K562 (cell line): Measurements from ENCODE around the gene TPD52L1. TPM values are rescaled to one million over a fixed set of nuclear protein-coding genes. Genes with fewer than 3 reads are reported as not detected.

ENCODE experiments used
- FUS ChIP-seq: fragments of 200-400 bp; formaldehyde crosslinking; optimal IDR thresholded peaks from 2 replicates; pipeline ENCODE3; 2017; ENCODE audit warnings: low read depth, low read length
- ILF3 ChIP-seq: fragments of 450-650 bp; IDR thresholded peaks from 2 replicates; pipeline ENCODE4 v1.6.1; 2018; ENCODE audit warnings: antibody characterized with exemption, mild to moderate bottlenecking, moderate library complexity, borderline replicate concordance
- KDM4B ChIP-seq, 2 experiments: fragments of 450-650 bp in 1 of 2; sonication (generic) in 1 of 2; IDR thresholded peaks; 2 replicates each; pipeline ENCODE4 v1.6.1; 2016 to 2017; ENCODE audit warnings: borderline replicate concordance in 2 of 2, antibody characterized with exemption in 1 of 2, low read depth in 1 of 2, mild to moderate bottlenecking in 1 of 2
- MTF1 ChIP-seq: fragments of 250-450 bp; sonication (Bioruptor Pico); IDR thresholded peaks from 2 replicates; pipeline ENCODE4 v1.9.0; 2021; ENCODE audit warnings: moderate library complexity, mild to moderate bottlenecking, inconsistent platforms, borderline replicate concordance
- PHF21A ChIP-seq: fragments of 450-650 bp; IDR thresholded peaks from 2 replicates; pipeline ENCODE4 v1.6.1; 2017; ENCODE audit warnings: low read depth, borderline replicate concordance
- PML ChIP-seq: IDR thresholded peaks from 2 replicates; pipeline ENCODE4 v1.6.1; 2012; ENCODE audit warnings: low read length, inconsistent platforms
- SRSF7 ChIP-seq: fragments of 200-400 bp; formaldehyde crosslinking; optimal IDR thresholded peaks from 2 replicates; pipeline ENCODE3; 2017; ENCODE audit warnings: mild to moderate bottlenecking, low read depth, low read length
- YBX1 ChIP-seq: fragments of 450-650 bp; IDR thresholded peaks from 2 replicates; pipeline ENCODE4 v1.7.1; 2016; ENCODE audit warnings: mild to moderate bottlenecking
- ZNF12 ChIP-seq: sonication (generic); formaldehyde crosslinking; IDR thresholded peaks from 2 replicates; pipeline ENCODE4 v1.4.0; 2020; ENCODE audit warnings: mild to moderate bottlenecking, missing genetic modification reagents
- ZNF134 ChIP-seq: fragments of 250-450 bp; sonication (Bioruptor Pico); conservative IDR thresholded peaks from 2 replicates; pipeline ENCODE4 v1.4.0; 2020
- ZNF23 ChIP-seq: fragments of 250-450 bp; sonication (Bioruptor Pico); IDR thresholded peaks from 2 replicates; pipeline ENCODE4 v1.4.0; 2020; ENCODE audit warnings: mild to moderate bottlenecking
- ZNF232 ChIP-seq: sonication (generic); formaldehyde crosslinking; IDR thresholded peaks from 2 replicates; pipeline ENCODE4 v1.8.0; 2022; ENCODE audit warnings: mild to moderate bottlenecking, missing genetic modification reagents
- ZNF77 ChIP-seq: fragments of 250-450 bp; sonication (Bioruptor Pico); IDR thresholded peaks from 2 replicates; pipeline ENCODE4 v1.5.0; 2020
- ZZZ3 ChIP-seq: fragments of 450-650 bp; IDR thresholded peaks from 2 replicates; pipeline ENCODE4 v1.6.1; 2016; ENCODE audit warnings: antibody characterized with exemption, mild to moderate bottlenecking, moderate library complexity
- polyA plus RNA-seq, 8 experiments: library from polyadenylated mRNA; depleted of rRNA in 4 of 8; stranded (reverse) in 5 of 8; unstranded in 3 of 8; fragments of >200 nt; fragmentation: Nextera tagmentation in 2 of 8; fragmentation: Illumina TruSeq in 1 of 8; extraction: Ambion mirVana in 2 of 8; extraction: Trizol in 1 of 8; gene quantifications; 2 replicates each; pipeline versions ENCODE4 v1.2.1 to v1.2.3, GENCODE V29; 2011 to 2014; ENCODE audit warnings: inconsistent platforms in 1 of 8, missing spikeins in 1 of 8
- total RNA-seq, 7 experiments: library from RNA; depleted of rRNA in 6 of 7; stranded (reverse); fragments of >200 nt in 6 of 7; fragmentation: Illumina TruSeq in 2 of 7; extraction: Trizol in 2 of 7; gene quantifications; 2 replicates each; pipeline versions ENCODE4 v1.2.1 to v1.2.3, GENCODE V29; 2011 to 2021; ENCODE audit warnings: low replicate concordance in 1 of 7
- TF ChIP-seq, protein P1 (sequence below): IDR thresholded peaks from 2 replicates; pipeline ENCODE4 v1.6.1; 2011; ENCODE audit warnings: borderline replicate concordance, low read depth, mild to moderate bottlenecking, moderate library complexity, low read length; ENCODE audit not compliant: insufficient read depth, poor library complexity, severe bottlenecking
- TF ChIP-seq, protein P2 (sequence below): fragments of 450-650 bp; IDR thresholded peaks from 2 replicates; pipeline ENCODE4 v1.6.1; 2017; ENCODE audit warnings: antibody characterized with exemption
- TF ChIP-seq, protein P3 (sequence below): fragments of 450-650 bp; IDR thresholded peaks from 2 replicates; pipeline ENCODE4 v1.6.1; 2017; ENCODE audit warnings: antibody characterized with exemption, mild to moderate bottlenecking
- TF ChIP-seq, protein P4 (sequence below): IDR thresholded peaks from 3 replicates; pipeline ENCODE4 v1.6.1; 2011; ENCODE audit warnings: borderline replicate concordance, mild to moderate bottlenecking; ENCODE audit not compliant: insufficient read length, insufficient read depth

Gene TPD52L1
- total and polyA plus RNA-seq, 9 of the 15 experiments (the other 6 are each of a cell fraction or from before 2014, with no cell fraction given), result 12.9 to 149 (median 75.7) TPM

DNA sequence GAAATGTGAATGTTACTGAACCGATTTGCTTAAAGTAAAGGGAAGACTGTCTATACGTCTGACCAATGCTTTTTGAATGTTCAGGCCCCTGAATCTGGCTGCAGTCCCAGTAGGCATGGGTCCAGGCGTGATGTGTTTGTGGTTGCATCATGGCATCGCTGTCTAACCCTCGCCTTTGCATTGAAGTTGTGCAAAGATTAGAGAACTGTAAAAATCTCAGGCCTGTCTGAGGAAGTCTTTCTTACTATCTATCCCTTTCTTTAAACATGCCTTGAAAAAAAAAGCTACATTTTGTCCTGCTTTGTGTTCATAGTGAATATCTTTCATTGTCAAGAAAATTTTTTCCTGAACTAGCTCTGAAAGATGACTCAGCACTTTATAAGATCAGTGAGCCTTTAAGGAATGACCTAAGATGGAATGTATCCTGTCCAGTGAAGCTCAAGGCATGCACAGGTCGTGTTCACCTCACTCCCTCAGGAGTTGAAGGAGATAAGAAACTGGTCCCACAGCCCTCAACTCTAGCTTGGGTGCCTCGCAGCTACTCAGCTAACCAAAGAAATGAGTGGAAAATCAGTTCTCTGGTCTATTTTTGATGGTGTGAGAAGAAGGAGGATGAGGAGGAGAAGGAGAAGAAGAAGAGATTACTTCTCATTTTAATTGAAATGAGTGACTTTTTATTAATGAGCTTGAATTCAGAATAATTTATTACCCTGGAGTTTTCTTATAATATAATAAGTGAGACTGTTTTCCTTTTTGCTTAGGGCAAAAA is 48.6 kb downstream of the TPD52L1 start (continued):
- TF ChIP-seq, protein P1, sequence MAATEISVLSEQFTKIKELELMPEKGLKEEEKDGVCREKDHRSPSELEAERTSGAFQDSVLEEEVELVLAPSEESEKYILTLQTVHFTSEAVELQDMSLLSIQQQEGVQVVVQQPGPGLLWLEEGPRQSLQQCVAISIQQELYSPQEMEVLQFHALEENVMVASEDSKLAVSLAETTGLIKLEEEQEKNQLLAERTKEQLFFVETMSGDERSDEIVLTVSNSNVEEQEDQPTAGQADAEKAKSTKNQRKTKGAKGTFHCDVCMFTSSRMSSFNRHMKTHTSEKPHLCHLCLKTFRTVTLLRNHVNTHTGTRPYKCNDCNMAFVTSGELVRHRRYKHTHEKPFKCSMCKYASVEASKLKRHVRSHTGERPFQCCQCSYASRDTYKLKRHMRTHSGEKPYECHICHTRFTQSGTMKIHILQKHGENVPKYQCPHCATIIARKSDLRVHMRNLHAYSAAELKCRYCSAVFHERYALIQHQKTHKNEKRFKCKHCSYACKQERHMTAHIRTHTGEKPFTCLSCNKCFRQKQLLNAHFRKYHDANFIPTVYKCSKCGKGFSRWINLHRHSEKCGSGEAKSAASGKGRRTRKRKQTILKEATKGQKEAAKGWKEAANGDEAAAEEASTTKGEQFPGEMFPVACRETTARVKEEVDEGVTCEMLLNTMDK, result no peak
- TF ChIP-seq ZNF77 (CRISPR knock-in tag) (no peak), ZNF23 (no peak), MTF1 (CRISPR knock-in tag) (no peak), PHF21A (no peak), ZNF232 (CRISPR knock-in tag) (no peak), ZZZ3 (no peak), ZNF12 (CRISPR knock-in tag) (no peak), FUS (no peak), SRSF7 (no peak), PML (no peak), ILF3 (no peak), ZNF134 (CRISPR knock-in tag) (no peak), YBX1 (no peak), KDM4B (IDR thresholded peaks at IDR 0.05; ENCODE audit: borderline replicate concordance in 2 of 2, low read depth in 1 of 2) (no peak)
- TF ChIP-seq, protein P2, sequence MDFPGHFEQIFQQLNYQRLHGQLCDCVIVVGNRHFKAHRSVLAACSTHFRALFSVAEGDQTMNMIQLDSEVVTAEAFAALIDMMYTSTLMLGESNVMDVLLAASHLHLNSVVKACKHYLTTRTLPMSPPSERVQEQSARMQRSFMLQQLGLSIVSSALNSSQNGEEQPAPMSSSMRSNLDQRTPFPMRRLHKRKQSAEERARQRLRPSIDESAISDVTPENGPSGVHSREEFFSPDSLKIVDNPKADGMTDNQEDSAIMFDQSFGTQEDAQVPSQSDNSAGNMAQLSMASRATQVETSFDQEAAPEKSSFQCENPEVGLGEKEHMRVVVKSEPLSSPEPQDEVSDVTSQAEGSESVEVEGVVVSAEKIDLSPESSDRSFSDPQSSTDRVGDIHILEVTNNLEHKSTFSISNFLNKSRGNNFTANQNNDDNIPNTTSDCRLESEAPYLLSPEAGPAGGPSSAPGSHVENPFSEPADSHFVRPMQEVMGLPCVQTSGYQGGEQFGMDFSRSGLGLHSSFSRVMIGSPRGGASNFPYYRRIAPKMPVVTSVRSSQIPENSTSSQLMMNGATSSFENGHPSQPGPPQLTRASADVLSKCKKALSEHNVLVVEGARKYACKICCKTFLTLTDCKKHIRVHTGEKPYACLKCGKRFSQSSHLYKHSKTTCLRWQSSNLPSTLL, result no peak
- TF ChIP-seq, protein P3, sequence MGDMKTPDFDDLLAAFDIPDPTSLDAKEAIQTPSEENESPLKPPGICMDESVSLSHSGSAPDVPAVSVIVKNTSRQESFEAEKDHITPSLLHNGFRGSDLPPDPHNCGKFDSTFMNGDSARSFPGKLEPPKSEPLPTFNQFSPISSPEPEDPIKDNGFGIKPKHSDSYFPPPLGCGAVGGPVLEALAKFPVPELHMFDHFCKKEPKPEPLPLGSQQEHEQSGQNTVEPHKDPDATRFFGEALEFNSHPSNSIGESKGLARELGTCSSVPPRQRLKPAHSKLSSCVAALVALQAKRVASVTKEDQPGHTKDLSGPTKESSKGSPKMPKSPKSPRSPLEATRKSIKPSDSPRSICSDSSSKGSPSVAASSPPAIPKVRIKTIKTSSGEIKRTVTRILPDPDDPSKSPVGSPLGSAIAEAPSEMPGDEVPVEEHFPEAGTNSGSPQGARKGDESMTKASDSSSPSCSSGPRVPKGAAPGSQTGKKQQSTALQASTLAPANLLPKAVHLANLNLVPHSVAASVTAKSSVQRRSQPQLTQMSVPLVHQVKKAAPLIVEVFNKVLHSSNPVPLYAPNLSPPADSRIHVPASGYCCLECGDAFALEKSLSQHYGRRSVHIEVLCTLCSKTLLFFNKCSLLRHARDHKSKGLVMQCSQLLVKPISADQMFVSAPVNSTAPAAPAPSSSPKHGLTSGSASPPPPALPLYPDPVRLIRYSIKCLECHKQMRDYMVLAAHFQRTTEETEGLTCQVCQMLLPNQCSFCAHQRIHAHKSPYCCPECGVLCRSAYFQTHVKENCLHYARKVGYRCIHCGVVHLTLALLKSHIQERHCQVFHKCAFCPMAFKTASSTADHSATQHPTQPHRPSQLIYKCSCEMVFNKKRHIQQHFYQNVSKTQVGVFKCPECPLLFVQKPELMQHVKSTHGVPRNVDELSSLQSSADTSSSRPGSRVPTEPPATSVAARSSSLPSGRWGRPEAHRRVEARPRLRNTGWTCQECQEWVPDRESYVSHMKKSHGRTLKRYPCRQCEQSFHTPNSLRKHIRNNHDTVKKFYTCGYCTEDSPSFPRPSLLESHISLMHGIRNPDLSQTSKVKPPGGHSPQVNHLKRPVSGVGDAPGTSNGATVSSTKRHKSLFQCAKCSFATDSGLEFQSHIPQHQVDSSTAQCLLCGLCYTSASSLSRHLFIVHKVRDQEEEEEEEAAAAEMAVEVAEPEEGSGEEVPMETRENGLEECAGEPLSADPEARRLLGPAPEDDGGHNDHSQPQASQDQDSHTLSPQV, result peak; percentile 89
- TF ChIP-seq, protein P4, sequence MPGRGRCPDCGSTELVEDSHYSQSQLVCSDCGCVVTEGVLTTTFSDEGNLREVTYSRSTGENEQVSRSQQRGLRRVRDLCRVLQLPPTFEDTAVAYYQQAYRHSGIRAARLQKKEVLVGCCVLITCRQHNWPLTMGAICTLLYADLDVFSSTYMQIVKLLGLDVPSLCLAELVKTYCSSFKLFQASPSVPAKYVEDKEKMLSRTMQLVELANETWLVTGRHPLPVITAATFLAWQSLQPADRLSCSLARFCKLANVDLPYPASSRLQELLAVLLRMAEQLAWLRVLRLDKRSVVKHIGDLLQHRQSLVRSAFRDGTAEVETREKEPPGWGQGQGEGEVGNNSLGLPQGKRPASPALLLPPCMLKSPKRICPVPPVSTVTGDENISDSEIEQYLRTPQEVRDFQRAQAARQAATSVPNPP, result no peak
